ENCODE measurements around the gene ASCC2.
"Not testable (repeated sequence)": the region's sequence is repeated elsewhere in the genome, so short reads cannot be mapped to it uniquely, and the experiment has no call there.

- not testable (repeated sequence) for TF ChIP-seq POLR2A, CTCF (IDR thresholded peaks at IDR 0.05)
These were observed 10.3 kb downstream of the ASCC2 start for GRCh38 chr22:29827726-29828125.
